Kidney capillary endothelial cell (primary cell): ENCODE measurements around the gene EED.
"Not testable (repeated sequence)": the region's sequence is repeated elsewhere in the genome, so short reads cannot be mapped to it uniquely, and the experiment has no call there.

ENCODE experiments used
- DNase-seq: peaks from one replicate; pipeline ENCODE4 v3.0.0-alpha.2; 2018; ENCODE audit warnings: low spot score

EED gene

DNA sequence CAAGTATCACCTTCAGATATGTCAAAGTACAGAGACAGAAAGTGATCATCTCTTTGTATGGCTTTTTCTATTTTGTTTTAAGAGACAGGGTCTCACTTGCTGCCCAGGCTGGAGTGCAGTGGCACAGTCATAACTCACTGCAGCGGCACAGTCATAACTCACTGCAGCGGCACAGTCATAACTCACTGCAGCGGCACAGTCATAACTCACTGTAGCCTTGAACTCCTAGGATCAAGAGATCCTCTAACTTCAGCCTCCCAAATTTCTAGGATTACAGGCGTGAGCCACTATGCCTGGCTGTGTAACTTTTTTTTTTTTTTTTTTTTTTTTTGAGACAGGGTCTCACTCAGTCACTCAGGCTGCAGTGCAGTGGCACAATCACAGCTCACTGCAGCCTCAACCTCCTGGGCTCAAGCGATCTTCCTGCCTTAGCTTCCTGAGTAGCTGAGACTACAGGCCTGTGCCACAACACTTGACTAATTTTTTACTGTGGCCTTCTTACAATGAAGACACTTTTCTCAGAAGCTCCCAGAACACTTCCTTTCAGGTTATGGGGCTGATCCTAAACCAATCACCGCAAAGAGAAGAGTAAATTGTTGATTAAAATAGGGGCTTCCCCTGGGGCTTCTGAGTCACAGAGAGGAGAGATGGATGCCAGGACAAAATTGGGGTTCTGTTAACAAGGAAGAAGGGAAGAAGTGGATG lies 48.5 kb downstream of the EED start:
- DNase-seq: no peak

DNA sequence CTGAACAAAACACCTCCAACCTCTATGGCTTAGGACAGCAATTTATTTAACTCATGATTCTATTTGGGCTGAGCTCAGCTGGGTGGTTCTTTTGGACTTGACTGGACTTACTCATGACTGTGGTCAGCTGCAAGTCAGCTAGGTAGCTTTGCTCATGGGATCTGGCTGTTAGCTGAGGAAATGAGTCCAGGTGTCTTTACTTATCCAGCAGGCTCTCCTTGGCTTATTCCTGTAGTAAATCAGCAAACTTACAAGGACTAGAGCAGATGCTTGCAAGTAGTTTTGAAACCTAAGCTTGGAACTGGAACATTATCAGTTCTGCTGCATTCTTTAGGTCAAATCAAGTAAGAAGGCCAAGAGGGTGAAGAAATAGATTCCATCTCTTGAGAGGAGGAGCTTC lies 49.5 kb downstream of the EED start:
- no peak for DNase-seq

DNA sequence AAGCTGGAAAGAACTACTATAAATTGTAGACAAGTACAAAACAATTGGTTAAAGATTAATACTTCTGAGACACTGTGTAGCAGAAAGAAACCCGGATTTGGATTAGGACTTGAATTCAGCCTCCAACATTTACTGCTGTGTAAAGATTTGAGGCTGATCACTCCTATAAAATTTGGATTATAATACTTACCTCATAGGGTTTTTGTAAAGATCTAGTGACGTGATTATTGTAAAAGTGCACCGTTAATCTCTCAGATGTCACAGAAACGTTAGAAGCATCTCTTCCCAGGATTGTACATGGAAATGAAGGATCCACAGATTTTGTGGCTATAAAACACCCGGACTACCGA lies 57.2 kb downstream of the EED start:
- DNase-seq: no peak

DNA sequence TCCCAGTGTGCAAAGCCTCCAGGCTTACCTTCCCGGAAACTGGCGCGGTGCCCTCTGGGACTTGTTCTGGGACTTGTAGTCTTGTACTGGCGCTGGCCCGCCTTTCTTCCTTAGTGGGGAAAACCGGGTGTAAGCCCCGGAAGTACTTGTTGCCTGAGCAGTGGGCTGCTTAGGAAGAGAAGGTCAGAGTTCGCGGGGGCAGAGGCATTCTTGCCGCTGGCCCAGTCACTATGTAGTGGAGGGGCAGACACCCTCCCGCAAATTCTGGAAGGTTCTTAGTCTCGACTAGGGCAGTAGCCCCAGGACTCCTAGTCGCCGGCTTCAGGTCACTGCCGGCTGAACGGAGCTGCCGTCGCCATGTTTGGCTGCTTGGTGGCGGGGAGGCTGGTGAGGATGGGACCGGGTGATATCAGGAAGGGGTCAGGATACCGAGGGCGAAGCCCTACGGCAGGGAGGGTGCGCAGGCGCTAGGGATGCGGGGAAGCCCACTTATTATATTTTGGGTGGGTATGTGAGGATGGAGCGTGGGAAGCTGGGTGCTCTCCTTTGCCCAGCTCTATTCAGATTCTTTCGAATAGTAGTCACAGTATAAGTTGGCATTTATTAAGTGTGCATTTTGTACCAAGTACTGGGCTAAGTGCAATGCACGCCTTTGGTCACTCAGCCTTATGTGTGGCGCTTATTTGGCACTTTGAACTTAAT lies 57.7 kb downstream of the EED start, which contains the start of gene HIKESHI:
HIKESHI (plus strand) TSS at position 149 of the 702 bp plus-strand sequence; CDS start at position 358, 209 bp downstream.
- DNase-seq: peak; percentile 96

DNA sequence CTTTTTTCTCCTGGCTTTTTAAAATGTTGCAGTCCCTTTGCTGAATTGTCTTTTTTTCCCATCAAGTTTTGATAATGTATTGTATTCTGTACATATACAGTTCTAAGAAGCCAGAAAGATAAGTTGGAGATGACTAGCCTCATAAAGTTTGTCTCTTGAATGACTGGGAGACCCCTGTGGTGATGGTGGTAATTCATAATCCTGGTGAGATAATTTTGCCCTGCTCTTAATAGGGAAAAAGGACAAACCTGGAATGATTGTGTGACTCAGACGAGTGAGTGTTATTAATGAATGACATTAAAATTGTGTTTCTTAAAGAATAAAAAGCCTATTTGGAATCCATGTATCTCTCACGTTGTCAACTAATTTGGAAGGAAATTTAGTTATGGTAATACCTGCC lies 58.7 kb downstream of the EED start:
- no peak for DNase-seq

DNA sequence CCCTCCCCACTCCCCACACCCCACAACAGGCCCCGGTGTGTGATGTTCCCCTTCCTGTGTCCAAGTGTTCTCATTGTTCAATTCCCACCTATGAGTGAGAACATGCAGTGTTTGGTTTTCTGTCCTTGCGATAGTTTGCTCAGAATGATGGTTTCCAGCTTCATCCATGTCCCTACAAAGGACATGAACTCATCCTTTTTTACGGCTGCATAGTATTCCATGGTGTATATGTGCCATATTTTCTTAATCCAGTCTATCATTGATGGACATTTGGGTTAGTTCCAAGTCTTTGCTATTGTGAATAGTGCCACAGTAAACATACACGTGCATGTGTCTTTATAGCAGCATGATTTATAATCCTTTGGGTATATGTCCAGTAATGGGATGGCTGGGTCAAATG lies 64.2 kb downstream of the EED start:
- not testable (repeated sequence) for DNase-seq

DNA sequence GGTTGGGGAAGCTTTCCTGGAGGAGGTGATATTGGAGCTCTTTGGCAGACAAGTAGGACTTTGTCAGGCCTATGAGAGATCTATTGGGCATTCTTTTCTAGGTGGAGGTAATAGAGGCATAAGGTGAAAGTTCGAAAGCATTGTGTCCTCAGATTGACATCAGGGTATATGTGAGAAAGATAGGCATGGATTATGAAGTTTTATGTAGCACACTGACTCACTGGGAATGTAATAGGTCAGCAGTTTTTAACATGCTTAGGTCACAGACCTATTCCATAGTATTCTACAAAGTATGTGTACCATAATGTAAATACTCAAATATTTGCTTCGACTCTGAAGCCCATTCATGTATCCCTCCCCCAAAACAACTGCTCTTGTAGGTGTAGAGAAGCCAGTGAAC lies 69.2 kb downstream of the EED start:
- no peak for DNase-seq

DNA sequence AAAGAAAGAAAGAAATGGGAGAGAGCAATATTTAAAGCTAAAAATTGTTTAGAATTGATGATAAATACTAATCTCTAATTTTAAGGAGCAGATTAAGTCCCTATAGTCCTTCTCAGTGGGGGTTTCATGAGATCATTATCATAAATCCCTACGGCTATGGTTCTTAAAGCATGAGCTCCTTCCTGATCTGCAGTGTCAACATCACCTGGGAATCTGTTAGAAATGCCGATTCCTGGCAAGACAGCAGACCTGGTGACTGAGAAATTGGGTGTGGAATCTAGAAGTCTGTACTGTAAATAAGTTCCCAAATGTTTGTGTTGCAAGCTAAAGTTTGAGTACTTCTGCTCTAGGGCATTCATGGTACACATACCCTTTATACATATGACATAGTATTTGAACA lies 70.1 kb downstream of the EED start:
- DNase-seq: no peak
